K562 (cell line): ENCODE results near the gene VILL. TPM values are rescaled to one million over a fixed set of nuclear protein-coding genes. Genes with fewer than 3 reads are reported as not detected.

Experiments
- ATAC-seq: fragments of 200-7000 bp; cut with Tn5 transposase; 3 replicates; pipeline ENCODE4 v1.9.1; 2020; ENCODE audit warnings: moderate library complexity
- BruUV-seq: library from RNA; stranded (reverse); fragments of 400-500 nt; replicated peaks from 2 replicates; lab custom pipeline; 2021; lab: Mats Ljungman, UMichigan
- CTCF ChIA-PET: fragments of 300-600 bp; formaldehyde crosslinking; extraction: SDS; loops from one replicate; lab custom pipeline; 2021; ENCODE audit warnings: low intra/inter-chr PET ratio; lab: Yijun Ruan, JAX
- POLR2A ChIA-PET: fragments of 300-600, 350-650 bp; sonication (Branson Sonifier 250); formaldehyde crosslinking; extraction: SDS; loops from one replicate; lab custom pipeline; 2021; ENCODE audit warnings: antibody characterized with exemption, inconsistent platforms; lab: Yijun Ruan, JAX
- DNase-seq, 4 experiments: peaks; one replicate each; pipeline versions ENCODE4 v3.0.0 to v3.0.0-alpha.2; 2011 to 2018; ENCODE audit warnings: low spot score in 3 of 4, mixed read lengths in 3 of 4; ENCODE audit errors: extremely low read depth in 1 of 4
- FAIRE-seq: peaks from 2 replicates; lab custom pipeline; 2011; peaks lifted over from hg19 to GRCh38; lab: Jason Lieb, UNC
- H2AFZ ChIP-seq: 2 replicates; pipeline ENCODE4 v1.6.0; 2011; ENCODE audit warnings: low read depth, low read length, control low read depth, inconsistent platforms
- H3K27ac ChIP-seq: fragments of 200-600 bp; 3 replicates; pipeline ENCODE4 v1.8.0; 2011; ENCODE audit warnings: low read depth, mild to moderate bottlenecking, control low read depth, inconsistent platforms, low read length, moderate library complexity, mixed read lengths; ENCODE audit errors: extremely low read depth
- H3K27me3 ChIP-seq, 2 experiments: fragments of 300-600 bp in 1 of 2; 2 replicates in 1 of 2; 3 replicates in 1 of 2; pipeline versions ENCODE4 v1.6.0 to v1.8.0; 2011; ENCODE audit warnings: inconsistent platforms in 2 of 2, low read length in 2 of 2, mild to moderate bottlenecking in 1 of 2, mixed read lengths in 1 of 2, moderate library complexity in 1 of 2; ENCODE audit not compliant: control insufficient read depth in 2 of 2, insufficient read depth in 2 of 2
- H3K36me3 ChIP-seq: fragments of 300-600 bp; 3 replicates; pipeline ENCODE4 v1.8.0; 2011; ENCODE audit warnings: mild to moderate bottlenecking, low read length, inconsistent platforms; ENCODE audit not compliant: control insufficient read depth, insufficient read depth
- H3K4me1 ChIP-seq, 2 experiments: fragments of 200-600 bp in 1 of 2; replicated peaks in 1 of 2; 2 replicates in 1 of 2; 3 replicates in 1 of 2; pipeline versions ENCODE4 v1.5.1 to v1.8.0; 2011; ENCODE audit warnings: inconsistent platforms in 2 of 2, low read length in 2 of 2, mild to moderate bottlenecking in 1 of 2, mixed read lengths in 1 of 2, moderate library complexity in 1 of 2; ENCODE audit not compliant: control insufficient read depth in 2 of 2, insufficient read depth in 2 of 2
- H3K4me2 ChIP-seq: 2 replicates; pipeline ENCODE4 v1.6.1; 2011; ENCODE audit warnings: low read length, control low read depth, inconsistent platforms, mixed read lengths; ENCODE audit not compliant: insufficient read depth
- H3K4me3 ChIP-seq: fragments of 200-600 bp; sonication (generic), shearing (Covaris generic); 2 replicates; pipeline ENCODE4 v1.5.1; 2016; ENCODE audit warnings: control low read depth, inconsistent platforms
- H3K79me2 ChIP-seq: fragments of 200-600 bp; 3 replicates; pipeline ENCODE4 v1.8.0; 2011; ENCODE audit warnings: low read length, inconsistent platforms; ENCODE audit not compliant: control insufficient read depth, insufficient read depth
- H3K9ac ChIP-seq, 2 experiments: 2 replicates each; pipeline versions ENCODE4 v1.6.0 to v1.6.1; 2011; ENCODE audit warnings: low read depth in 2 of 2, low read length in 2 of 2, control low read depth in 1 of 2, inconsistent platforms in 1 of 2, mild to moderate bottlenecking in 1 of 2, mixed read lengths in 1 of 2; ENCODE audit not compliant: insufficient read depth in 1 of 2
- H3K9me1 ChIP-seq: one replicate; pipeline ENCODE4 v1.6.0; 2011; ENCODE audit warnings: inconsistent platforms, mild to moderate bottlenecking, low read length, moderate library complexity; ENCODE audit not compliant: control insufficient read depth, insufficient read depth
- H3K9me3 ChIP-seq: replicated peaks from 2 replicates; pipeline ENCODE4 v1.5.1; 2011; ENCODE audit warnings: low read depth, low read length, inconsistent platforms; ENCODE audit not compliant: control insufficient read depth, insufficient read depth
- H4K20me1 ChIP-seq: replicated peaks from 2 replicates; pipeline ENCODE4 v1.6.1; 2011; ENCODE audit warnings: low read length, inconsistent platforms, mixed read lengths; ENCODE audit not compliant: control insufficient read depth, insufficient read depth
- E2F3 ChIP-seq: fragments of 250-450 bp; sonication (Bioruptor Pico); IDR thresholded peaks from 2 replicates; pipeline ENCODE4 v1.4.0; 2020; ENCODE audit warnings: mild to moderate bottlenecking
- MYNN ChIP-seq, 2 experiments: sonication (generic); formaldehyde crosslinking in 1 of 2; IDR thresholded peaks; 2 replicates each; pipeline versions ENCODE4 v1.5.0 to v1.6.1; 2016 to 2020; ENCODE audit warnings: antibody characterized with exemption in 1 of 2, missing genetic modification reagents in 1 of 2
- PATZ1 ChIP-seq: fragments of 250-450 bp; sonication (Bioruptor Pico); IDR thresholded peaks from 2 replicates; pipeline ENCODE4 v1.5.0; 2020; ENCODE audit warnings: mild to moderate bottlenecking, borderline replicate concordance
- POLR2A ChIP-seq: fragments of 450-650 bp; conservative IDR thresholded peaks from 2 replicates; pipeline ENCODE4 v1.6.1; 2016
- POLR2G ChIP-seq: fragments of 200-400 bp; formaldehyde crosslinking; IDR thresholded peaks from 2 replicates; pipeline ENCODE4 v1.6.1; 2017; ENCODE audit warnings: low read depth, mild to moderate bottlenecking, antibody characterized with exemption, low read length, moderate library complexity
- RBFOX2 ChIP-seq: fragments of 200-400 bp; formaldehyde crosslinking; IDR thresholded peaks from 2 replicates; pipeline ENCODE4 v1.6.1; 2017; ENCODE audit warnings: low read depth, mild to moderate bottlenecking, low read length, moderate library complexity
- RBM22 ChIP-seq: fragments of 200-400 bp; formaldehyde crosslinking; IDR thresholded peaks from 2 replicates; pipeline ENCODE4 v1.6.1; 2018; ENCODE audit warnings: low read length, low read depth; ENCODE audit not compliant: poor library complexity, severe bottlenecking
- TAF1 ChIP-seq: IDR thresholded peaks from 2 replicates; pipeline ENCODE4 v1.6.1; 2011; ENCODE audit warnings: mild to moderate bottlenecking, low read length, moderate library complexity; ENCODE audit not compliant: insufficient read depth, control insufficient read depth, severe bottlenecking; ENCODE audit errors: extremely low read depth
- U2AF2 ChIP-seq: fragments of 200-400 bp; formaldehyde crosslinking; optimal IDR thresholded peaks from 2 replicates; pipeline ENCODE3; 2017; ENCODE audit warnings: low read depth, mild to moderate bottlenecking, low read length
- WGBS: fragments of 100-300 bp; shearing (Covaris generic); methylation state at CpG from one replicate; pipeline ENCODE4 v1.1.6; 2016; ENCODE audit warnings: low coverage, mixed read lengths; ENCODE audit not compliant: insufficient coverage; ENCODE audit errors: missing lambda C conversion rate; 5-methylcytosine and 5-hydroxymethylcytosine counted together
- in situ Hi-C: fragments of 300-500 bp; cut with MboI; formaldehyde crosslinking; loops from 4 replicates; pipeline ENCODE4 v1.15.0; 2018; ENCODE audit warnings: inconsistent platforms, mixed read lengths
- intact Hi-C: fragments of 100-400 bp; cut with micrococcal nuclease; formaldehyde crosslinking; loops from 2 replicates; pipeline ENCODE4 v1.14.2; 2022
- polyA plus RNA-seq, 8 experiments: library from polyadenylated mRNA; depleted of rRNA in 4 of 8; stranded (reverse) in 5 of 8; unstranded in 3 of 8; fragments of >200 nt; fragmentation: Nextera tagmentation in 2 of 8; fragmentation: Illumina TruSeq in 1 of 8; extraction: Ambion mirVana in 2 of 8; extraction: Trizol in 1 of 8; gene quantifications; 2 replicates each; pipeline versions ENCODE4 v1.2.1 to v1.2.3, GENCODE V29; 2011 to 2014; ENCODE audit warnings: inconsistent platforms in 1 of 8, missing spikeins in 1 of 8
- total RNA-seq, 7 experiments: library from RNA; depleted of rRNA in 6 of 7; stranded (reverse); fragments of >200 nt in 6 of 7; fragmentation: Illumina TruSeq in 2 of 7; extraction: Trizol in 2 of 7; gene quantifications; 2 replicates each; pipeline versions ENCODE4 v1.2.1 to v1.2.3, GENCODE V29; 2011 to 2021; ENCODE audit warnings: low replicate concordance in 1 of 7
- TF ChIP-seq, protein P1 (sequence below): fragments of 250-450 bp; sonication (Bioruptor Pico); IDR thresholded peaks from 2 replicates; pipeline ENCODE4 v1.4.0; 2020; ENCODE audit warnings: mild to moderate bottlenecking, moderate library complexity

Gene VILL
- total and polyA plus RNA-seq, 9 of the 15 experiments (the other 6 are each of a cell fraction or from before 2014, with no cell fraction given), result 0.11 to 16.0 (median 8.8) TPM

DNA sequence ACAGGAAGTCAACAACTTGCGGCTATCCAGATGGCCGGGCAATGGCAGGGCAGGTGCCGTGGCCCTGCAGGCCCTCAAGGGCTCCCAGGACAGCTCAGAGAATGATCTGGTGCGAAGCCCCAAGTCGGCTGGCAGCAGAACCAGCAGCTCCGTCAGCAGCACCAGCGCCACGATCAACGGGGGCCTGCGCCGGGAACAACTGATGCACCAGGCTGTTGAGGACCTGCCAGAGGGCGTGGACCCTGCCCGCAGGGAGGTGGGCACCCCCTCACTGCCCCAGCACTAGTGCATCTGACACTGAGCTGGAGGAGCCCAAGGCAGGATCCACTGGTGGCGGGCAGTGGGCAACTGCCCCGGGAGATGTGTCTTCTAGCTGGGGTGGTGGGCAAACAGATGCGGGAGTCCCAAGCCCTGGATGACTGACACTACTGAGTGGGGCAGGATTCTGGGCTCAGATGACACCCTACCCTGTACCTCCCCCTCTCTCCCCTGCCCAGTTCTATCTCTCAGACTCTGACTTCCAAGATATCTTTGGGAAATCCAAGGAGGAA is 15.9 kb downstream of the VILL start:
- intact Hi-C loops, result no loop called here
- WGBS, result 94% methylated on average over 15 of the region's 16 CpGs

More for the DNA sequence above, 15.9 kb downstream of the VILL start:
- in situ Hi-C loops, result no loop called here
- ATAC-seq, result no peak
- no peak for DNase-seq
- Histone ChIP-seq H3K9ac (peak overlapping the region in 1 of 2 experiments; percentile 42; a peak in 1 of 4 replicates), H3K79me2 (no peaks in the 10 kb centered on the region), H3K4me2 (no peak overlapping the region), H4K20me1 (peaks cover 14% of the 10 kb centered on the region), H3K27me3 (no peaks in the 10 kb centered on the region), H3K4me3 (no peak overlapping the region), H3K9me1 (peaks cover 10% of the 10 kb centered on the region), H3K4me1 (peaks cover 6 to 56% of the 10 kb centered on the region in 2 experiments; a peak in 4 of 5 replicates), H3K9me3 (no peaks in the 10 kb centered on the region), H3K36me3 (peaks cover 80% of the 10 kb centered on the region), H3K27ac (no peak overlapping the region), H2AFZ (no peak overlapping the region)
- peak; percentile 56 for TF ChIP-seq POLR2A
- TF ChIP-seq RBFOX2, result peak; percentile 56
- peak; percentile 38; the same call in 1 of the 2 replicates for TF ChIP-seq MYNN (IDR thresholded peaks at IDR 0.05)
- no peak for TF ChIP-seq MYNN (CRISPR knock-in tag; IDR thresholded peaks at IDR 0.05)
- no peak for TF ChIP-seq E2F3
- TF ChIP-seq PATZ1 (CRISPR knock-in tag), result no peak
- TF ChIP-seq, protein P1, sequence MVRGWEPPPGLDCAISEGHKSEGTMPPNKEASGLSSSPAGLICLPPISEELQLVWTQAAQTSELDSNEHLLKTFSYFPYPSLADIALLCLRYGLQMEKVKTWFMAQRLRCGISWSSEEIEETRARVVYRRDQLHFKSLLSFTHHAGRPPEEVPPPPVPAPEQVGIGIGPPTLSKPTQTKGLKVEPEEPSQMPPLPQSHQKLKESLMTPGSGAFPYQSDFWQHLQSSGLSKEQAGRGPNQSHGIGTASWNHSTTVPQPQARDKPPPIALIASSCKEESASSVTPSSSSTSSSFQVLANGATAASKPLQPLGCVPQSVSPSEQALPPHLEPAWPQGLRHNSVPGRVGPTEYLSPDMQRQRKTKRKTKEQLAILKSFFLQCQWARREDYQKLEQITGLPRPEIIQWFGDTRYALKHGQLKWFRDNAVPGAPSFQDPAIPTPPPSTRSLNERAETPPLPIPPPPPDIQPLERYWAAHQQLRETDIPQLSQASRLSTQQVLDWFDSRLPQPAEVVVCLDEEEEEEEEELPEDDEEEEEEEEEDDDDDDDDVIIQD, result no peak
- no peak for TF ChIP-seq U2AF2
- peak; percentile 77 for TF ChIP-seq RBM22
- TF ChIP-seq TAF1, result no peak
- peak; percentile 71 for TF ChIP-seq POLR2G
- no peak for FAIRE-seq
- ChIA-PET POLR2A (interaction anchor here (0.6 to 1.7 kb wide), 7 partner anchors 9 to 43 kb away, joined by 3 to 6 read pairs (median 4); partner anchors contain the start of gene VILL), CTCF (interaction anchor here (0.5 to 1.4 kb wide), 2 partner anchors 31 to 383 kb away, joined by 3 read pairs; no protein-coding TSS in a partner anchor)
- no TSS peak for BruUV-seq
